Sigmoid colon (tissue), 7 donors: ENCODE data around the gene TCF7L1. TPM values are rescaled to one million over a fixed set of nuclear protein-coding genes. Genes with fewer than 3 reads are reported as not detected.

Source experiments
- DNase-seq: peaks from one replicate; pipeline ENCODE4 v3.0.0-alpha.2; 2019
- H3K27ac ChIP-seq, 4 donors: fragments of 200-600 bp; sonication (generic); one replicate each; pipeline ENCODE4 v1.5.1; 2016 to 2019; ENCODE audit warnings: mild to moderate bottlenecking in 1 of 4
- H3K27me3 ChIP-seq, 3 donors: fragments of 200-600 bp; sonication (generic); one replicate each; pipeline ENCODE4 v1.5.1; 2019; ENCODE audit warnings: mild to moderate bottlenecking in 1 of 3
- H3K36me3 ChIP-seq, 4 donors: fragments of 200-600 bp; sonication (generic); one replicate each; pipeline ENCODE4 v1.5.1; 2016 to 2019
- H3K4me1 ChIP-seq, 4 donors: fragments of 200-600 bp; sonication (generic); one replicate each; pipeline ENCODE4 v1.5.1; 2017 to 2019
- H3K4me3 ChIP-seq, 4 donors: fragments of 200-600 bp; sonication (generic); one replicate each; pipeline ENCODE4 v1.5.1; 2017 to 2019; ENCODE audit warnings: mild to moderate bottlenecking in 2 of 4, moderate library complexity in 1 of 4
- H3K9me3 ChIP-seq, 4 donors: fragments of 200-600 bp in 3 of 4; sonication (generic) in 3 of 4; one replicate each; pipeline versions ENCODE4 v1.5.1 to v1.6.1; 2013 to 2019
- EP300 ChIP-seq, 4 donors: sonication (generic); formaldehyde crosslinking; IDR thresholded peaks; one replicate each; pipeline ENCODE4 v1.6.1; 2017; ENCODE audit warnings: antibody characterized with exemption in 4 of 4
- POLR2A ChIP-seq, 2 donors: fragments of 450-650 bp; IDR thresholded peaks; one replicate each; pipeline ENCODE4 v1.6.1; 2016; ENCODE audit warnings: antibody characterized with exemption in 2 of 2, mild to moderate bottlenecking in 2 of 2, moderate library complexity in 2 of 2
- POLR2AphosphoS5 ChIP-seq, 4 donors: sonication (generic); formaldehyde crosslinking; IDR thresholded peaks; one replicate each; pipeline ENCODE4 v1.6.1; 2017; ENCODE audit warnings: antibody characterized with exemption in 4 of 4
- WGBS, 2 donors: extraction: QIAGEN DNeasy Blood & Tissue Kit; methylation state at CpG; one replicate each; pipeline ENCODE4 v1.1.7; 2013; 5-methylcytosine and 5-hydroxymethylcytosine counted together
- intact Hi-C: fragments of 100-400 bp; cut with DNase I; formaldehyde crosslinking; loops from one replicate; pipeline ENCODE4 v1.15.1; 2023
- polyA plus RNA-seq, 3 donors: library from polyadenylated mRNA; stranded (reverse); fragments of 200-250 nt; gene quantifications; one replicate each; pipeline ENCODE4 v1.2.3, GENCODE V29; 2013
- total RNA-seq, 4 donors: library from RNA; depleted of rRNA; stranded (reverse); fragments of >200 nt; gene quantifications; one replicate each; pipeline ENCODE4 v1.1.0, GENCODE V29; 2016
- TF ChIP-seq, protein P1 (sequence below), 4 experiments: fragments of 450-650 bp in 3 of 4; fragments of 200-600 bp in 1 of 4; IDR thresholded peaks; one replicate each; pipeline ENCODE4 v1.5.1; 2016 to 2019; ENCODE audit warnings: antibody characterized with exemption in 4 of 4, mild to moderate bottlenecking in 3 of 4, moderate library complexity in 2 of 4
- donor health status: healthy with polysubstance abuse.
- donor health status: Bipolar disorder and iron deficiency.
- donor health status: healthy.

Gene TCF7L1
- total and polyA plus RNA-seq, 7 donors: 1.2 to 15.2 (median 4.0) TPM

DNA sequence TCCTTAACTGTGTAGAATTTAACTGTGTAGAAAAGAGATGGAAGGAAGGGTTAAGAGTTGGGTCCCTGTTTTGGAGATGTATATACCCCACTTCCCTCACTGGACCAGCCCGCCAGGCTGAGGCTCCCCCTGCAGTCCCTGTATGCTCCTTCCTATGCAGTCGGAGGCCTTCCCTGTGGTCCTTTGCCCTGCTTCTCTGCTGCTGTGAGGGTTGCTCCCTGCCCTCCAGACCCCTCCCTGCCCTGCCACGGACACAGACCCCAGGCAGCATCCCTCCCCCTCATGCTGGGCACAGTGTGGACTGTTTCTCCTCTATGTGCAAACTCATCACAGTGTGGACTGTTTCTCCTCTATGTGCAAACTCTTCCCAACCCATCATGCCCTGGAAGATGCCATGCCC lies 105.9 kb downstream of the TCF7L1 start:
- Histone ChIP-seq H3K36me3 (no peaks in the 10 kb centered on the region), H3K4me1 (peaks cover 0 to 14% (median 8%) of the 10 kb centered on the region in 4 donors), H3K4me3 (no peak overlapping the region), H3K27me3 (no peaks in the 10 kb centered on the region), H3K27ac (no peak overlapping the region), H3K9me3 (no peaks in the 10 kb centered on the region)
- no peak for DNase-seq
- intact Hi-C loops: no loop called here
- WGBS, 2 donors: 87 to 89% methylated on average over 3 of the region's 3 CpGs
- TF ChIP-seq POLR2A (IDR thresholded peaks at IDR 0.05) (no peak), EP300 (IDR thresholded peaks at IDR 0.05) (no peak)
- TF ChIP-seq, protein P1, sequence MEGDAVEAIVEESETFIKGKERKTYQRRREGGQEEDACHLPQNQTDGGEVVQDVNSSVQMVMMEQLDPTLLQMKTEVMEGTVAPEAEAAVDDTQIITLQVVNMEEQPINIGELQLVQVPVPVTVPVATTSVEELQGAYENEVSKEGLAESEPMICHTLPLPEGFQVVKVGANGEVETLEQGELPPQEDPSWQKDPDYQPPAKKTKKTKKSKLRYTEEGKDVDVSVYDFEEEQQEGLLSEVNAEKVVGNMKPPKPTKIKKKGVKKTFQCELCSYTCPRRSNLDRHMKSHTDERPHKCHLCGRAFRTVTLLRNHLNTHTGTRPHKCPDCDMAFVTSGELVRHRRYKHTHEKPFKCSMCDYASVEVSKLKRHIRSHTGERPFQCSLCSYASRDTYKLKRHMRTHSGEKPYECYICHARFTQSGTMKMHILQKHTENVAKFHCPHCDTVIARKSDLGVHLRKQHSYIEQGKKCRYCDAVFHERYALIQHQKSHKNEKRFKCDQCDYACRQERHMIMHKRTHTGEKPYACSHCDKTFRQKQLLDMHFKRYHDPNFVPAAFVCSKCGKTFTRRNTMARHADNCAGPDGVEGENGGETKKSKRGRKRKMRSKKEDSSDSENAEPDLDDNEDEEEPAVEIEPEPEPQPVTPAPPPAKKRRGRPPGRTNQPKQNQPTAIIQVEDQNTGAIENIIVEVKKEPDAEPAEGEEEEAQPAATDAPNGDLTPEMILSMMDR (IDR thresholded peaks at IDR 0.05): no peak

DNA sequence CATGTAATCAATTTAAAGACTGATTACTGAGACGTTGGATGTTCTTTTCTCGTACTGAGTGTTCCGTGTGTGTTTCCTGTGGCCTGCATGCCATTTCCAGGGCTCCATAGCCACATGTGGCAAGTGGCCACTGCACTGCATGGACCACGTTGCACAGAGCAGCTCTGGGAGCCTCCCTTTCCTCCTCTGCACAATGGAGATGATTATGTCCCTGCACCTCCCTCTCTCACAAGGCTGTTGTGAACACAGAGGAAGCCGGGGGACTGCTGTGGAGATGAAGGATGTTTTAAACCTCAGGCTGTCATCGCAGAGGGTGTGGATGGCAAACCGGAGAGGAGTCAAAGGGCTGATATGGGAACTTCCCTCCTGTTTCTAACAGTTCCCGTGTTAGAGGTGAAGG lies 106.9 kb downstream of the TCF7L1 start:
- peaks cover 0 to 23% (median 15%) of the 10 kb centered on the region in 4 donors for H3K4me1 ChIP-seq
- H3K27me3 ChIP-seq: no peaks in the 10 kb centered on the region
- whole genome bisulfite sequencing, 2 donors: 71 to 79% methylated on average over 8 of the region's 8 CpGs
- H3K4me3 ChIP-seq: no peak overlapping the region
- TF ChIP-seq POLR2A (IDR thresholded peaks at IDR 0.05): no peak
- no peak for TF ChIP-seq POLR2AphosphoS5 (IDR thresholded peaks at IDR 0.05)
- TF ChIP-seq EP300 (IDR thresholded peaks at IDR 0.05): no peak
- TF ChIP-seq, protein P1 (IDR thresholded peaks at IDR 0.05): no peak
- peak overlapping the region in 1 of 4 donors; percentile 27 for H3K27ac ChIP-seq
- no peak for DNase-seq
- no peaks in the 10 kb centered on the region for H3K36me3 ChIP-seq
- intact Hi-C loops: no loop called here
- no peaks in the 10 kb centered on the region for H3K9me3 ChIP-seq

DNA sequence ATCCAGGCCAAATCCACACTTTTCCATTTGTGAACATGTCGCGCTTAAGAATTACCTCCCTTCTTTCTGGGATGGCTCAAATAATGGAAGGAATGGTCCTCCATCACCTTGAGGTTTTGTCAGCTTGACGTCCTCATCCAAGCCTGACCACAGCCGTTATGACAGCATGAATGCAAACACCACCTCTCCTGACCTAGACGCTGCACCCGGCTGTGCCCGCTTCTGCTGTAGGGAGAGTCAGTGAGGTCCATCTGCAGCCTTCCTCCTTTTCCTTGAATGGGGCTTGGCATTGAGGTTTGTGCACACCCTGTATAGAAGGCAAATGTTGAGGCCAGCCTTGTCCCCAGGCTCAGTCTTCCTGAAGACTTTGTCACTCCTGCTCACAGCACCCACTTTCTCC lies 109.1 kb downstream of the TCF7L1 start:
- DNase-seq: no peak
- H3K4me1 ChIP-seq: peaks cover 0 to 30% (median 16%) of the 10 kb centered on the region in 4 donors
- H3K27ac ChIP-seq: no peak overlapping the region
- intact Hi-C loops: loop anchor here (2.0 kb wide), 1 partner anchor 110 kb away; the partner anchor contains the start of gene TCF7L1
- H3K4me3 ChIP-seq: no peak overlapping the region
- H3K9me3 ChIP-seq: no peaks in the 10 kb centered on the region
- H3K36me3 ChIP-seq: no peaks in the 10 kb centered on the region
- TF ChIP-seq POLR2AphosphoS5 (IDR thresholded peaks at IDR 0.05): no peak
- no peak for TF ChIP-seq EP300 (IDR thresholded peaks at IDR 0.05)
- TF ChIP-seq, protein P1 (IDR thresholded peaks at IDR 0.05): no peak
- TF ChIP-seq POLR2A (IDR thresholded peaks at IDR 0.05): no peak
- 92 to 93% methylated on average over 7 of the region's 7 CpGs for WGBS, 2 donors
- no peaks in the 10 kb centered on the region for H3K27me3 ChIP-seq

DNA sequence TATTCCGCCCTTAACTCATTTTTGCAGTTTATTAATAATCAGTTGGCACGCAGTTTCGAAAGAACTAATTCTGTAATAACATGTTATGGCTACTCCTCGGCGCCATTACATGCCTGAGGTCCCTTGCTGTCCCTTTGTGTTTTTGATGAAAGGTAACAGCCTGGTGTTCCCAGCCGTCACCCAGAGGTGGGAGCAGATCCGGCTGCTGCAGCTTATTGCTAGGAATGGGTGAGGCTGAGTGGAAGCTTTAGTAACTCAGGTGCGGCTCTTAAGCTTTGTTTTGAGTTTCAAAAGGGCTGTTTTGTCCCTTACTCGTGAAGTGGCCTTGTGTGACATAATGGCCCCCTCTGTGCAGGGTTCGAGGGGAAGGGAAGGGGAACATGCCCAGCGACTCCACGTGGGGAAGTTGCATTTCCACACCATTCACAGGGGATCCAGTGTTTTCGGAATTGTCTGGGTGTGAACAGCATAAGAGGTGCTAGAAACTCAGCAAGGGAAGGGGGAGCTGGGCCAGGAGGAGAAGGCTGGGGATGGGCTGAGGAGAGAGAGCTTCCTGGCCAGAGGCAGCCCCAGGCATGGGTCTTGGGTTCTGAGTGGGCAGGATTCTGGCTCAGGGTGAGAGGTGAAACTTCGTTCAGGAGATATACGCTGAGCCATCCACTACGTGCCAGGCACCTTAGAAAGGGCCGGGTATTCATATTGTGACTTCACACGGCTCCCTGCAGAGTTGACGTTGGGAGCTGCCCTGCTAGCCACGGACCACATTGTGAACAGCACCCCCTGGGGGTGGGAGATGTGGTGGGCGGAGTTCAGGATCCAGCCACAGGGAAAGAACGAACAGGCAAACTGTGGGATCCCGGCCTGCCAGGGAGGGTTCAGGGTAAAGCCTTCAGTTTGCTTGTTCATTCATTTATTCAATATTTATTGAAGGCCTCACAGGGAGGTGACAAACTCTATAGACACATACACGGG lies 110.2 kb downstream of the TCF7L1 start:
- 70 to 72% methylated on average over 24 of the region's 24 CpGs for WGBS, 2 donors
- TF ChIP-seq POLR2A (IDR thresholded peaks at IDR 0.05) (no peak), POLR2AphosphoS5 (IDR thresholded peaks at IDR 0.05) (no peak), EP300 (IDR thresholded peaks at IDR 0.05) (no peak)
- TF ChIP-seq, protein P1 (IDR thresholded peaks at IDR 0.05): peak; percentile 27 to 60 (median 46)
- H3K9me3 ChIP-seq: no peaks in the 10 kb centered on the region
- no peaks in the 10 kb centered on the region for H3K27me3 ChIP-seq
- intact Hi-C loops: loop anchor here (2.0 kb wide), 1 partner anchor 111 kb away; the partner anchor contains the start of gene TCF7L1
- H3K4me3 ChIP-seq: no peak overlapping the region
- no peaks in the 10 kb centered on the region for H3K36me3 ChIP-seq
- DNase-seq: peak; percentile 76
- peaks cover 0 to 38% (median 21%) of the 10 kb centered on the region in 4 donors for H3K4me1 ChIP-seq
- no peak overlapping the region for H3K27ac ChIP-seq
